Left cardiac atrium (tissue), 4 donors: ENCODE data around the gene DNAH9. TPM values are rescaled to one million over a fixed set of nuclear protein-coding genes. Genes with fewer than 3 reads are reported as not detected.

Source experiments
- ATAC-seq, 2 donors: fragments of 200-7000 bp; cut with Tn5 transposase; one replicate each; pipeline ENCODE4 v1.9.1; 2020; ENCODE audit warnings: mild to moderate bottlenecking in 2 of 2, moderate library complexity in 2 of 2
- DNase-seq: peaks from one replicate; pipeline ENCODE4 v3.0.0-alpha.2; 2020
- intact Hi-C, 2 donors: fragments of 100-400 bp; cut with DNase I; formaldehyde crosslinking; loops; one replicate each; pipeline versions ENCODE4 v1.14.1 to v1.15.1; 2022 to 2023
- total RNA-seq, 2 donors: library from RNA; stranded (reverse); fragmentation: NEBNext Ultra II Directional; extraction: Animal tissue kit (Norgen Biotek cat#: 25700); gene quantifications; one replicate each; pipeline ENCODE4 v1.2.1, GENCODE V29; 2021
- donor health status: DM: no; HTN: yes; CAD: no.
- donor health status: DM: no; HTN: yes; CAD: no; lungs with severe emphysema.
- donor health status: DM: yes; HTN: yes; CAD: no.
- donor health status: Dilated cardiomyopathy.

The DNAH9 gene
- total RNA-seq, 2 donors from 2014 or later, result 0.08 to 0.91 TPM

- peak; percentile 44 to 89 for ATAC-seq
Measured at GRCh38 chr17:11813278-11813677, 215.0 kb downstream of the DNAH9 start.

GRCh38 chr17:11813871-11814270 lies 215.6 kb downstream of the DNAH9 start:
- ATAC-seq (peak in 1 of 2 donors; percentile 17), DNase-seq (no peak)
- intact Hi-C loops, result no loop called here

More at GRCh38 chr17:11813278-11813677, 215.0 kb downstream of the DNAH9 start:
- intact Hi-C loops, result no loop called here
- no peak for DNase-seq

GRCh38 chr17:11814655-11815262 lies 216.5 kb downstream of the DNAH9 start:
- peak in 1 of 2 donors; percentile 41 for ATAC-seq
- intact Hi-C loops, result no loop called here

GRCh38 chr17:11816409-11816808 lies 218.1 kb downstream of the DNAH9 start:
- ATAC-seq (no peak), DNase-seq (no peak)
- intact Hi-C loops, result no loop called here

More at GRCh38 chr17:11814655-11815262, 216.5 kb downstream of the DNAH9 start:
- no peak for DNase-seq

GRCh38 chr17:11823862-11824261 lies 225.6 kb downstream of the DNAH9 start:
- intact Hi-C loops, result loop anchor here in 1 of 2 donors (10.0 kb wide), 1 partner anchor 61 kb away; no protein-coding TSS in a partner anchor
- DNase-seq (no peak), ATAC-seq (no peak)

GRCh38 chr17:11825572-11826209 lies 227.4 kb downstream of the DNAH9 start:
- no peak for DNase-seq
- no peak for ATAC-seq
- intact Hi-C loops, result loop anchor here in 1 of 2 donors (10.0 kb wide), 1 partner anchor 59 kb away; no protein-coding TSS in a partner anchor

DNA sequence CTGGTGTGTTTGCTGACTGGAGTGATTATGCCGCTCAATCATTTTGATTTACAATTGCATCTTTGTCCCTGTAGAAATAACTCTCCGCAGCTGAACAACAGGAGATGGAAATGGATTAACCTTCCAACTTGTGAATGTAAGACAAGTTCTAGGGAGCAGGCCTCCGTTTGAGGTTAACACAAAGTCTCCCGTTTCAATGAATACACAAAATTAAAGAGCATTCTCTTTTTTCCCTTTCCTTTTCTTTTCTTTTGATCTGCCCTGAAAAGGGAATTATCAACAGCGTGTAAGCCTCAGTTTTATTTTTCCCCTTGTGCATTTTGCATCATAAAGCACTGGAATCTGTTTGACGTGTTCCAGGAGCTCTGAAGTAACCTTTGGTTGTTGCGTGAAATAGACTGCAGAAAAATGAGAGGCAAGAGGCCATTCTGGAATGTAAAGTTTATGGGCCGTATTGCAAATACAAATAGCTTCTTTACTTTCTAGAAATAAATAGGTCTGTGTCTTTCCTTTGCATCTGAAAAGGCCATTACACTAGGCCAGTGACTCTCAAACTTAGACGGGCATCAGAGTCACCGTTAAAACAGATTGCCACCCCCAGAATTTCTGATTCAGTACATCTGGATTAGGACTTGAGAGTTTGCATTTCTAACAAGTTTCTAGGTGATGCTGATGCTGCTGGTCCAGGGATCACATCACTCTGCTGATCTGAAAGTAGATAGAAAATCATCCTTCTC lies 234.3 kb downstream of the DNAH9 start:
- ATAC-seq, result no peak
- no peak for DNase-seq
- intact Hi-C loops, result no loop called here

DNA sequence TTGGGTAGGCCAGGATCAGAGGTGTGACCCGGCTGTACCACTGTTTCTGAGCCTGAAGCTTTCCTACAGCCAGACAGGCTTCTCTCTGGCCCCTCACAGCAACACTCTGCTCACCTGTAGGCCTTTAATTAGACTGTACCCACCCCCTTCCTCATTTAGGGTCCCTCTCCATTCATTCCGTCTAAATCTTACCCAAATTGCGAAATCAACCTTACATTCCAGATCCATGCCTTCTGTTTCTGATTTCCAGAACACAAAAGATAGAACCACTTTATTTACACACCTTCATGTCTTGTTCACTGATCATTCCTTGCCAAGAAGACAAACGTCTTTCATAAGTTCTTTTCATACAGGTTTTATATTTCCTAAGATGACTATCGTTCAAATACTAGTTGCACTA lies 238.2 kb downstream of the DNAH9 start:
- ATAC-seq (no peak), DNase-seq (no peak)
- intact Hi-C loops, result no loop called here

- intact Hi-C loops, result no loop called here
- DNase-seq (no peak), ATAC-seq (no peak)
Measured at GRCh38 chr17:11840052-11840451, 241.8 kb downstream of the DNAH9 start.

DNA sequence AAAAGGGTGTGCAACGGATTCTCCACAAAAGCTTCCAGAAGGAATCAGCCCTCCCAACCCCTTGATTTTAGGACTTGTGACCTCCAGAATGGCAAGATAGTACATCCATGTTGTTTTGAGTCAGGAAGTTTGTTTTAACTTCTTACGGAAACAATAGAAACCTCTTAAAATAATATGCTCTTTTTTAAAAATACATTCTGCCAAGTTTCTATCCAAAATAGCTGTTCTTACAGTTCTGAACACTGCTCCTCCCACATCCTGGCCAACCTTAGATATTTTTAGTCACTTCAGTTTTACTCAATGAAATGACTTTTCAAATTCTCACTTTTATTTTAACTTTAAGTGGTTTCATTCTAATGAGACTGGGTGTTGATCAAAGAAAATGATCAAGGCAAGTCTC lies 242.6 kb downstream of the DNAH9 start:
- no peak for DNase-seq
- intact Hi-C loops, result no loop called here
- no peak for ATAC-seq

DNA sequence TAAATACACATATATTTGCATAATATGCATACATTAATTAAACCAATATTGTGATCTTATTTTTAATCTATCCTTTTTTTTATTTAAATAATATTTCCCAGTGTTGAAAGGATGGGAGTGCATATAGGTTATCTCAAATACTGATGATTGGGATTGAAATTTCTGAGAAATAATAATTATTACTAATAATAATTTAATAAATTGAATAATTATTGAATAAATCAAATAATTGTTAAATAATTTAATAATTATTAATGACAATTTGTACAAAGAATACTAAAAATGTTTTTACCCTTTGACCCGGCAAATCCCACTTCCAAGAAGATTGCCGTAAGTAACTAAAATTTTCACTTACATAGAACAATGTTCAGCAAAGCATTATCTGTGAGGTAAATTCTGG lies 250.1 kb downstream of the DNAH9 start:
- DNase-seq, result no peak
- intact Hi-C loops, result no loop called here
- no peak for ATAC-seq

DNA sequence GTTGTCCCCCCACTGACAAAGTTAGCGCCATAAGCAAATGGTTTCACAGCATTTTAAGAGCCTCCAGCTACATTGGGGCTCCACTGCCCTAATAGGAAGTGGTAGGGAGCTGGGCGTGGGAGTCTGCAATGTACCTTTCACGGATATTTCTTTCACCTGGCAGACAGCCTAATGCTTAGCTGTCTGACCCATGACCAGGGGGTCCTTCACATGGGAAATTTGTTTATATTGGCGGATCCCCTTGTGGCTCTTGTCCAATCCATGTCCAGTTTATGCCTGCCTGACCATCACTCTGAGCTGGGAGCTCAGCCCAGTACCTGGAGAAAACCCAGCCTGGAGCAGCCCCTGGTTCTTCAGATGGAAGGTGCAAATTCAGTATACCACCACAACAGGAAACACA lies 254.0 kb downstream of the DNAH9 start:
- intact Hi-C loops, result no loop called here
- DNase-seq (no peak), ATAC-seq (no peak)

GRCh38 chr17:11852912-11853311 lies 254.6 kb downstream of the DNAH9 start:
- DNase-seq, result no peak
- intact Hi-C loops, result no loop called here
- peak in 1 of 2 donors; percentile 90 for ATAC-seq

DNA sequence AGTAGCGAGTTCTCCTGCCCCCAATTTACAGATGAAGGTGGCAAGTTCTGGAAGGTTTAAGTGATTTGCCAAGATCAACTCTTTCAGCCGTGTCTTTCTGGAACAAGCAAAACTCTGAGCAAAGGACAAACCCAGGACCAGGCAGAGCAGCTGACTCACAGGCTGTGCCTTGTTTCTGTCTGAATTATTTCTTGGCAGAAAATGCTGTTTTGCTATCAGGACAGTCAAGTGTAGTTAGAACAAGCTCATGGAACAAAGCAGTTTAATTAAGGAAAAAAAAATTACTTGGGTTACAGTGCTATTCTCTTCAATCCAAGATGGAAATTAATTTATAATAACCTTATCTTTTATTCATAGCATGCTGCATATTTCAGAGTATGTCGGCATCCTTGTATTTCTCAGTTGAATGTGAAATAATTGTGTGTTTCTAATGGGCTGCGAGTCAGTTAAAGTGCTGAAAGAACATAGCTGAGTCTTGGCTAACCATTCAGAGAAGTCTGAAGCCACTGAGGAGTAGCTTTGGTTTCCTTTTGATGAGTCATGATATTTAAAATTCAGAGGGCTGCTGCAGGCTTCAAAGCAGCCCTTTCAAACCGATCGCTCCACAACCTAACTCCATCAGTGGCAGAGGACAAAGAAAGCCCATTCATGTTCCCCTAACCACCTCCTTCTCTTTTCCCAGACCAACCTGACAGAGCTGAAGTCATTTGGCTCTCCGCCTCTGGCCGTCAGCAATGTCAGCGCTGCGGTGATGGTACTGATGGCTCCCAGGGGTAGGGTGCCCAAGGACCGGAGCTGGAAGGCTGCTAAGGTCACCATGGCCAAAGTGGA lies 255.3 kb downstream of the DNAH9 start:
- peak; percentile 81 to 91 for ATAC-seq
- no peak for DNase-seq
- intact Hi-C loops, result no loop called here

DNA sequence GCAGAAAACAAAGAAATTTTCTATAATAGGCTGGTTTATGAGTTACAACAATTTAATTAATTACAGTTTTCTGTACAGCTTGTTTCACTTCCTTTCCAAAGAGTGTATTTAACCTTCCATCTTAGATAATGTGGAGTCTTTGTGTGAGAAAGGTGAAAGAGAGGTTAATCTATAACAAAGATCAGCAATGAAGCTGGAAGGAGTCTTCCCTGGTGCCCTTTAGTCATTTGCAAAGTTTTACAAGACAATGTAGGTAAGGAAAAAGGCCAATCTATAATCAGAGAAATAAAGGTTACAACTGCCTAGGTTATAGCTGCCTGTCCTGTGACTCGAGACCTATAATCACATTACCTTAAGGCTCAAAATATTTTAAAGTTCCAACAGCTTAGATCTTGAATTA lies 257.0 kb downstream of the DNAH9 start:
- ATAC-seq (no peak), DNase-seq (no peak)
- intact Hi-C loops, result no loop called here

DNA sequence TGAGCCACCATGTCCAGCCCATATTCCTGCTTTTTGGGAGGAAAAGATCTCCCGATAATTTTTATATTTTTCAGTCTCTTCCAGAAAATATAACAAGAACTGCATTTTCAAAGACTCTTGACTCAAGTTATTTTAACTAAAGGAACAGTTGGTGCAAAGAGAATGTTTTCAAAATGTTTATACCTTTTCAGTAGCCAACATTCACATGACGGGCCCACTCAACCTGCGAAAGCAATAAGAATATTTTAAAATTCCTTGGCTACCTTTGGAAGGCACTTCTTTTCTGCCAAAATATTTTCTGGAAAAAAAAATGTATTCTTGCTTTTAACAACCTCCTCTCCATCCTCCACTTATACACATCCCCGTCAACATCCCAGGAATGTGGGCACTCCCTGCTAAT lies 258.7 kb downstream of the DNAH9 start:
- ATAC-seq (no peak), DNase-seq (no peak)
- intact Hi-C loops, result no loop called here

DNA sequence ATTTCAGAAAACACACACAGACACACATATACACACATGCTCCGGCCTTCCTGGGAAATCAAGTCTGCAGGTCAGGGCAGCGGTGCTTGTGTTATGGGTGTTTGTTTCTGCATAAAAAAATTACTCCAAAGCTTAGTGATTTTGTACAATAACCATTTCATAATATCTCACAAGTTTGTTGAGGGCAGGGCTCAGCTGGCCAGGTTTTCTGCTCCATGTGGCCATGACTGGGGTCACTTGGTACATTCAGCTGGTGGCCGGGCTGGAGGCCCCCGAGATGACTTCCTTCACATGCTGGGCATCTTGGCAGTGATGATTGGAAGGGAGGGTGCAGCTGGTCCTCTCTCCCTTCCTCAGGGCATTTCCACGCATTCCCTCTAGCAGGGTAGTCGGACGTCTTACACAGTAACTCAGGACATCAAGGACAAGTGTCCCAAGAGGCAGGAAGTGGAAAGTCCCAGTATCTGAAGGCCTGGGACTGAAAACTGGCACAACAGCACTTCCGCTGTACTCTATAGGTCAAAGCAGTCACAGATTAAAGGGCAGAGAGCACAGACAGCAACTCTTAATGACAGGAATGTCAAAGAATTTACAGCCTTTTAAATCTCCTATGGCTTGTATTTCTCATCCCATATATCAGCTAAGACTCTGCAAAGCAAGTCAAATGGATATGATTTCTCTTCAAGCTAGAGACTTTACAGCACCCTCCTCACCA lies 271.6 kb downstream of the DNAH9 start:
- DNase-seq, result no peak
- intact Hi-C loops, result no loop called here
- no peak for ATAC-seq

DNA sequence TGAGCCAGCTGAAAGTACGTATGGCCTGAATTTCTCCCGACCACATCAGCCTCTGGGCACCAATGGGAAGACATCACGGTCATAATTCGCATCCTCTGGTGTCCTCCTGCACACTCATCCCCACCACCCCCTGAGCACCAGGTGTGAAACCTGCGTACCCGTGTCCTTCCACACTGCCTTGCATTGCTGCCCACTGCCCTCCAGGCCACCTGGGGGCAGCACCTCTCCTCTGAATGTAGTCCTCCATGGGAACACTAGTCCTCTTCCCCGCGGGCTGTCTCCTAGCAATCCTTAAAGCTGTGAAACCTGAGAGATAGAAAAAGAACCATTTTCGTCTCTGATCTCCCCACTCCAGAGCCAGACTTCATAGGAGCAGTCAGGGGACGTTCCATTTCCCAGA lies 273.5 kb downstream of the DNAH9 start:
- intact Hi-C loops, result no loop called here

DNA sequence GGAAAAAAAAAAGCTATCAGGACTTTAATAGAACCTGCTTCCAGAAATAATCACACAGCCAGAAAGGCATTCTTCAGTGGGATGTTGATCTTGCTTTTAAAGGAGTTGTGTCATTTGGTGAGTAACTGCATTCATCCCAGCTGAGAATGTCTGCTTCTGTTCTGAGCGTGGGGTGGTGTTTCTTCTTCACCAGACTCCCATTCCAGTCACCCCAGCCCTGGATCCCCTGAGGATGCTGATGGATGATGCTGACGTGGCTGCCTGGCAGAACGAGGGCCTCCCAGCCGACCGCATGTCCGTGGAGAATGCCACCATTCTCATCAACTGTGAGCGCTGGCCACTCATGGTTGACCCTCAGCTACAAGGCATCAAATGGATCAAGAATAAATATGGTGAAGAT lies 276.5 kb downstream of the DNAH9 start:
- intact Hi-C loops, result no loop called here

More for the DNA sequence above, 273.5 kb downstream of the DNAH9 start:
- DNase-seq, result no peak
- ATAC-seq, result no peak

More for the DNA sequence above, 276.5 kb downstream of the DNAH9 start:
- ATAC-seq (no peak), DNase-seq (no peak)
